Bone marrow (tissue), 2 donors: ENCODE measurements around the gene COL6A3.

ENCODE experiments used
- DNase-seq, 2 donors: peaks; one replicate each; lab custom pipeline; 2025; lab: John Stamatoyannopoulos, UW

Gene COL6A3, protein sequence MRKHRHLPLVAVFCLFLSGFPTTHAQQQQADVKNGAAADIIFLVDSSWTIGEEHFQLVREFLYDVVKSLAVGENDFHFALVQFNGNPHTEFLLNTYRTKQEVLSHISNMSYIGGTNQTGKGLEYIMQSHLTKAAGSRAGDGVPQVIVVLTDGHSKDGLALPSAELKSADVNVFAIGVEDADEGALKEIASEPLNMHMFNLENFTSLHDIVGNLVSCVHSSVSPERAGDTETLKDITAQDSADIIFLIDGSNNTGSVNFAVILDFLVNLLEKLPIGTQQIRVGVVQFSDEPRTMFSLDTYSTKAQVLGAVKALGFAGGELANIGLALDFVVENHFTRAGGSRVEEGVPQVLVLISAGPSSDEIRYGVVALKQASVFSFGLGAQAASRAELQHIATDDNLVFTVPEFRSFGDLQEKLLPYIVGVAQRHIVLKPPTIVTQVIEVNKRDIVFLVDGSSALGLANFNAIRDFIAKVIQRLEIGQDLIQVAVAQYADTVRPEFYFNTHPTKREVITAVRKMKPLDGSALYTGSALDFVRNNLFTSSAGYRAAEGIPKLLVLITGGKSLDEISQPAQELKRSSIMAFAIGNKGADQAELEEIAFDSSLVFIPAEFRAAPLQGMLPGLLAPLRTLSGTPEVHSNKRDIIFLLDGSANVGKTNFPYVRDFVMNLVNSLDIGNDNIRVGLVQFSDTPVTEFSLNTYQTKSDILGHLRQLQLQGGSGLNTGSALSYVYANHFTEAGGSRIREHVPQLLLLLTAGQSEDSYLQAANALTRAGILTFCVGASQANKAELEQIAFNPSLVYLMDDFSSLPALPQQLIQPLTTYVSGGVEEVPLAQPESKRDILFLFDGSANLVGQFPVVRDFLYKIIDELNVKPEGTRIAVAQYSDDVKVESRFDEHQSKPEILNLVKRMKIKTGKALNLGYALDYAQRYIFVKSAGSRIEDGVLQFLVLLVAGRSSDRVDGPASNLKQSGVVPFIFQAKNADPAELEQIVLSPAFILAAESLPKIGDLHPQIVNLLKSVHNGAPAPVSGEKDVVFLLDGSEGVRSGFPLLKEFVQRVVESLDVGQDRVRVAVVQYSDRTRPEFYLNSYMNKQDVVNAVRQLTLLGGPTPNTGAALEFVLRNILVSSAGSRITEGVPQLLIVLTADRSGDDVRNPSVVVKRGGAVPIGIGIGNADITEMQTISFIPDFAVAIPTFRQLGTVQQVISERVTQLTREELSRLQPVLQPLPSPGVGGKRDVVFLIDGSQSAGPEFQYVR (N-terminal part only)

DNA sequence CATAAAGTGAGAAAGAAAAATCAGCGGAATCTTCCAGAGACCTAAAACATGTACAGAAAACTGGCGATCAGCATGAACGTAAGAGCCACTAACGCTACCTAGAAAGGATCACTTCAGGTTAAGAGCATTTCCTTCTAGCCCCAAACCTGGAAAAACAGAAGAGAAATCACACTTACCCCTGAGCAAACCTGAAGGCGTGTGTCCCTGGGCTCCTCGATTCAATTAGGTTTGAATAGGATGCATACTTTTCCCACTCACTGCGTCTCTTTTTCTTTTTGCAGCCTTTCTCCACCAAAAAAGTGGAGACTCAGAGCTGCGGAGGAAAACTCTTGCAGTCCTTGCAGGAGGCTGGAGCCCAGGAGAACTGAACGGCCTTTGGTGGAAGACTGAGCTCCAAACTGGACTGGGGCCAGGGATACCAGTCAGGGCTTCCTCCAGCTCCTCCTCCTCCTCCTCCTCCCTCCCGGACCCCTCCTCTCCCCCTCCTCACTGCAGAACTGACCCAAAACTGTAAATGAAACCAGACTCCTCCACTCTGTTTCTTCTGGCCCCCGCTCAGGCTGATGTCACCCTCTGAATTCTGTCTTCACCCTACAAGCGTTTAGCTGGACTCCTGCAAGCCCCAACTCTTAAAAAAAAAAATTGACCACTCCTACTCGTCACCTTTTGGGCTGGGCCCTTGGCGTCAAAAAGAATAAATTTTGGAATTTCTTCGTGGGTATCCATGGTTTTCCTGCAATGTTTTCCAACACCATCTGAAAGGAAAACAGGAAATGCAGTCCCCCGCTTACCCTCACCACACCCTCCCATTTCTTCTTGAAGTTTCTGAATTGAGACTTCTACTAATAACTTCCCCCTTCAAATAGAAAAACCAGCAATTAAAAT is at the start of gene COL6A3:
TSS of gene COL6A3 (minus strand) at position 388 of the 885 bp plus-strand sequence. CDS start 17,347 bp downstream, outside the sequence.
- DNase-seq = no peak

DNA sequence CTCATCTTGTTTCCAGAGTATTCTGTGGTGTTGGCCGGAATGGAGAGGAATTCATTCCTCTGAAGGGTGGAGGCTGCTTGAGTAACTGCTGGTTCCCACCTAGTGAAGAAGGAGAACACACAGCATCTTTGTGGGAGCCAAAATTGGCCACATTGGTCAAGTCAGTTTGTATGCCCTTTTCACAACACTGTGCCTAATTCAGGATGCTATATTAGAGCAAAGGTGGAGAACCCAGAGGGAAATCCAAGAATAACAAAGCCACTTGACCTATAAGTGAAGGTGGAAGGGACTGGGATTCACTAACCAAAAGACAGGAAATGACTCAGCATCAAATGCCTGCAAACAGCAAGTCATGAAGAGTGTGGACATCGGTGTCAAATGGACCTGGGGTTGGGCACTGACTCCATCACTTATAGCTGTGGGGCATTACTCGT is 45.8 kb upstream of the COL6A3 start:
- DNase-seq = no peak

DNA sequence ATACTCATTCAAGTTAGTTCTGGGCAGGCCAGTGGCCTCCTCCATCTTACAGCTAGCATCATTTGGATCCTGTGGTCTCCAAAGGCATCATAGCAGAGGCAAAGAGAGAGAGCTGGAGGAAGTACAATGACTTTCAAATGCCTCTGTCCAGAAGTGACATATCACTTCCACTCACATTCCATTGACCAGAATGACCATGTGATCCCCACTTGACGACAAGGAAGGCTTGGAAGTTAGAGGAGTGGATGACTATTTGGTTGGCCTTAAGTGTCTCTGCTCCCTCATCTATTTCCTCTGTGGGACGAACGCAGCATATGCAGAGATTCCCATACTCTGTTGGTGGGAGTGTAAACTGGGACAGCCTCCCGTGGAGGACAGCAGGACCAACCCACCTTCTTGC is 45.3 kb upstream of the COL6A3 start:
- DNase-seq = no peak

DNA sequence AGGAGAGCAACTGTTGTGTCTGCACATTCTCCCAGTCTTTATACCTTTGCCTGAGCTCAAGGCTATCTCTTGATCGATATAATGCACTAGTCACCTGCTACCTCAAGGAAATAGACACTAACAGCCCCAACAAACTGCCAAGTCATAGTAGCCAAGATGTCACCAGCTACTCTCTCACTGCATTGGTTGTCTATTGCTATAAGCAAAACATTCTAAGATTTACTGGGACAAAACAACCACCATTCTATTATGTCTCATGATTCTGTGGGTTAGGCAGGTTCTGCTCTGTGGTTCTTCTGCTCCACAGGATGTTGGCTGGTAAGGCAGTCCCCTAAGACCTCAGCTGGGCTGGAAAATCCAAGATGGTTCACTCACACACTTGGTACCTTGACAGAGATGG is 44.6 kb upstream of the COL6A3 start:
- DNase-seq = no peak

DNA sequence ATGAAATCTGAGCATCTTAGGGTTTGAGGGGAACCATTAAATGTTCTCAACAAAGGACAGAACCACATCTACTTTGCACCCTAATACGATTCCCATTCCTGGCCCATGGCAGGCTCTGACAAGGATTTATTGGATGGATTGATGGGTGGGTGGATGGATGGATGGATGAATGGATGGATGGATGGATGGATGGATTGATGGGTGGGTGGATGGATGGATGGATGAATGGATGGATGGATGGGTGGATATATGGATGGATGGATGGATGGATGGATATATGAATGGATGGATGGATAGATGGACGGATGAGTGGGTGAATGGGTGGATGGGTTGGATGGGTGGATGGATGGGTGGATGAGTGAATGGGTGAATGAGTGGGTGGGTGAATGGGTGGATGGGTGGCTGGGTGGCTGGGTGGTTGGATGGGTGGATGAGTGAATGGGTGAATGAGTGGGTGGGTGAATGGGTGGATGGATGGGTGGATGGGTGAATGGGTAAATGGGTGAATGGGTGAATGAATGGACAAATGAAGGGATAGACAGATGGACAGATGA is 43.5 kb upstream of the COL6A3 start:
- DNase-seq = no peak

DNA sequence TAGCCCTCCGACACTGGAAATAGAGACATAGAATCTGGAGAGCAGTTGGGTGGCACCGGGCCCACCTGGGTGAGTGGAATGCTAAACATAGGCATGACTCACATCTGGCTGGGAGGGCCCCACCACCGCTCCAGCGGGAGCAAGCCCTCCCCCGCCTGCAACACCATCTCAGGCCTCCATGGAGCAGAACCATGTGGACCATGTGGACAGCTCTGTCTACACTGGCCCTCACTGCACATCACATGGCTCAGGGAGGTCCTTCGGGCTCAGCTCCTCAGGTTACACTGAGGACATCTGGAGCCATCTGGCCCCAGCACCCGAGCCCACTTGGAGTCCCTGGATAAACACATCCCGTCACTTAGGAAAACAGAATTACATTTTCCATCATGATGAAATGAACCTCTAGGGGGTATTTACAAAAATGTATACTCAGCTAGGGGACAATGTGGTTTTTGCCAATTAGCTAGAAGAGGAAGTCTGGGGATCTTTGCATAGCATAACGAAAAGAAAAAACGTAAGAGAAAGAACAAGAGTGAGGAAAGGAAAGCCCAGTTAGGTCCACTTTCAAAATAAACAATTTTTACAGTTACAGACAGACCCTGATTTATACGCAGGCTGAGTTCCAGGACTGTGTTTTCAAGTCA is 42.4 kb upstream of the COL6A3 start:
- no peak for DNase-seq

DNA sequence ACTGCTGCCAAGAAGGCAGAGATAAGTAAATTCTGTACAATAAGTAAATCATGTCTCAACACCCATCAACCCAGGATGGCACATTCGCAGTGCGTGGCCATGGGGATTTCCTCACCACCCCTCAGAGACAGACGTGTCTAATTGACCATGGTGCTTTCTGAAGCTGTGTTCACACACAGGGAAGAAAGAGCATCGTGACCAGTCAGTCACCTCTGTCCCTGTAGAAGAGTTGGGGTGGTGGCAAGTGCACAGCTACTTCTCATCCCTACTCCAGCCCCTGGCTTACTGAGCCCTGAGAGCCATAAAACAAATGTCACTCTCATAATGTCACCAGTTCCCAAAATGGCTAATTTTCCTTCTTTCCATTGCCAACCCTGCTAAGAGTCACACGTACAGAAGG is 41.8 kb upstream of the COL6A3 start:
- DNase-seq = no peak

DNA sequence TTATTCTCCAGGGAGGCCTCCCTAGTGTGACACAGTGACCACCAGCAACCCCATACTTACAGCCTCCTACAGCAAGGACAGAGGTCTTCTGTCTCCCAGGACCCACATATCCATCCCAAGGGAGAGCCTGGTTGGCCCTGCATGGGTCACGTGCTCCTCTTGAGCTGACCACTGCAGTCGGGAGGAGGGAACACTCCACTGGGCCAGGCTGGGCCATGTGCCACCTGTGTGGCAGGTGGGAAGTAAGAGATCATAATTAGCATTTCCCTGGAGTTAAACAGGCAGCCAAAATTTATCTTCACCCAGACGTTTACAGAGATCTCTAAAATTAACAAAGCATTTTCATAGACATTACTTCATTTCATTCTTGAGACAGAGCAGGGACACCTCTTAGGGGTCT is 39.7 kb upstream of the COL6A3 start:
- no peak for DNase-seq

DNA sequence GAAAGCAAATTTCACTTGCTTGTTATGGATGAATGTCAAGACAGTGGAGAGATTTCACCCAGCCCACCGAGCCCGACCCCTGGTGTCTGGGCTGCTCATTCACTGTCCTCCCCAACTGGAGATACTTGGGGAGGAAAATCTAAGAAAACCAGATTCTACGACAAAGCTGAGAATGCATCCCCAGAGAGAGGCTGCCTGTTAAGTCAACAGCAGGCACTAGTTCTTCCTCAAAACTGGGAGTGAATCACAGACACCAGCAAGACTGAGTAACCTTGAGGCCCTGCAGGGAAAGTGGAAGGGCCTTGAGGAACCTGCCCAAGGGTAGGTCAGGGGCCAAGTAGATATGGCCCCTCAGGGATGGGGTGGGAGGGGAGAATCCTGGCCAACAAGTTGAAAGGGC is 38.9 kb upstream of the COL6A3 start:
- DNase-seq = no peak

DNA sequence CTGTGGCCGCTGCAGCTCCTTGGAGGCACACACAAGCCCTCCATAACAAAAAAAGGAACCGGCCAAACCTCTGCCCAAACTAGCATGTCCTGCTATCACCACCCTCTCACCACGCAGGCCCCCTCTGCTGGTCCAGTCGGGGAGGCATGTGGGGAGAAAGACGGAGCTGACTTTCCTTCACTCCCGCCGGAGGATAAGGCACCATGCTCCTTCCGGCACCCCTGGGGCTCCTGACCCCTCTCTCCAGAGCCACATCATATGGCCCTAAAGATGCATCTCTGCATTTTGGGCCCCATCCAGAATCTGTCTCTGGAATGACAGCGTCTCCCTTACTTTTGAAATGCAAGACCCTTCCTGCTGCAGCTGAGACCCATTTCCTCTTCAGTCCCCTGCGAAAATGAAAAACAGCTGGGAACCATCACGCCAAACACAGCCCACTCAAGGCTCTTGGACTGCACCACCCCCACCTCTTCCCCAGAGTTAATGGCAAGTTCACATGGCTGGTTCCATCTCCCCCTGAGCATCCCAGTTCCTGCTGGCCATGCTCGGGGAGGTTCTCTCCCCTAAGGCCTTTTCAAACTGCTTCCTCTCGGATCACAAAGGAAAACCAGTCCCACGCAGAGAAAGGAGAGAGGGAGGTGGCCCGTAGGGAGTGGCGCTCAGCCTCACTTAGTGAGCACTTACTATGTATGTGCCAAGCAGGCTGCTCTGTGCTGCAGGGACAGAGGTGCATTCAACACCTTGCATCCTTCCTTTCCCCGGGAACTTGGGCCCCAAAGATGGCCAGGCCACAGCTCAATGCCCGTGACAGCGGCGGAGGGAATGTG is 37.9 kb upstream of the COL6A3 start:
- no peak for DNase-seq

DNA sequence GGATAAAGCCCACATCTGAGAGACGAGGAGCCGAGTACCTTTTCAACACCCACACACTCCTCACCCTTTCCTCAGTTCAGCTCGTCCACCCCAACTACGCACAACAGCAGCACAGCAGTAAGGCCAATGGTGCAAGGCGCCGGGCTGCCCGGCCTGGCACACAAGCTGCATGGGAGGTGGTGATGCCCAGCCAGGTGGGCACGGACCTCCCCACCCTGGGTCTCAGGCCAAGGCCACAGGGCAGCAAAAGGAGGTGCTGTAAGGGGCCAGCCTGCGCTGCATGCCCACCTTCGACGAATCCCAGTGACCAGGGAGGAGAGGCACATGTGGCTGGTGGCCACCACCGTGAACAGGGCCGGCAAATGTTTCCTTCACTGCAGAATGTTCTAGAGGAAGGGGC is 36.6 kb upstream of the COL6A3 start:
- no peak for DNase-seq

DNA sequence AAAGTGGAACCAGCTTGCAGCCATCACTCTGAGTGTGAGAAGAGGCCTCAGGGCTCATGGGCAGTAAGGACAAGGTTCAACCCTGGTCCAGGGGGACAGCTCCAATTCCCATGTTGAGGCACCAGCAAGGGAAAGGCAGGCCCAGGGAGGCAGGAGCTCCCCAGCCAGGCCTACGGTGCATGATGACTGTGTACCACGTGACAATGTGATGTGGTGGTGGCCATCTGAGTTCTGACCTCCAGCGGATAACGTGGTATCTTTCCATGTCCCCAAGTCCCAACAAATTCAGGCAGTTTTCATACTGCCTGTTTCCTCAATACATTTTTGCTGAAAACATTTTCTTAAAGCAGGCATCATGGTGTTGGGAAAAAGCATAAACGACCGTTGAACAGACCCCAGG is 36.1 kb upstream of the COL6A3 start:
- DNase-seq = no peak

DNA sequence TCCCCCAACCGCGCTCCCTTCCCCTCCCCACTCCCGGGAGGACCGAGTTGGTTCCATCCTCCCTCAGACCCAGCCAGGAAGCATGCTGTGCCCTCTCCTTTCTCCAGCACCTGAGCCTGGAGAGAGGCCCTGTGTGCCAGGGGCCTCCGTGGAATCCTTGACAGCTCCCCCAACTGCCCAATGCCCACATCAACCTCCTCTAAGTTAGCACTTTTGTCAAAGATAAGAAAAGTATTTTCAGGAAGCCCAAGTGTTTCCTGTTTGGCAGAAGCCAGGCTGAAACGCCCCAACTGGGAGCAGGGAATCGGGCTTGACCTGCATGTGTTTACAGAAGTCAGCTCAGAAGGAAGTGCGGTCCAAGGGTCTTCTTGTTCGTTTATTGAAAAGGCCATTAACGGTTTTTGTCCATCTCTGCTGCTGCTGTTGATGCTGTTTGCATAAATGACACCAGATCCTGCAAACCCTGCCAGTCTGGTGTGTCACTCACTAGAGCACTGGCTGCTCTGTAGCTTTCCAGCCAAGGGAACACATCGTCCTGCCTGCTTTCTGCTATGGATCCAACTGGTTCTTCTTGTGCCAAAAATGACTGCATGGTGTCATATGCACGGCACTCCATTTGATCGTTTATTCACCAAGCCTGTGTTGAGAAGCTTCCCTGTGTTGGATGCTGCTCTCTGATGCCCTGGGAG is 35.4 kb upstream of the COL6A3 start:
- no peak for DNase-seq

DNA sequence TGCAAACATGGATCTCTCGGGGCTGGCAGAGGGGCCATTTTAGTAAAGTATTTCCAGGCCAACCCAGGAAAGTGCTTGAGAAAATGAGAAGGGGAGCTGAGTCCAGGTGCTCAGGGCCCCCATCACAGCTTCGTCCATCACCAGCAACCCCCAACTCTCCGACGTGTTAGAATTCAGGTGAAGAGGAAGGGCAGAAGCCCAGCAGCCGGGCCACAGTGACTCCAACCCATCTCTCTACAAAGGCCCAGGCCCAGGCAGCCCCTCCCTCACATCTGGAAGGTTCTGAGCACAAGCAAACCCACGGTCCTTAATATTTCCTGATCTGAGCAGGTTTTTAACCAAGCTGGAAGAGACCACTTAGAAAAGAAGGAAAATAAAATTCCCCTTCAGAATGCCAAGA is 34.7 kb upstream of the COL6A3 start:
- DNase-seq = no peak

DNA sequence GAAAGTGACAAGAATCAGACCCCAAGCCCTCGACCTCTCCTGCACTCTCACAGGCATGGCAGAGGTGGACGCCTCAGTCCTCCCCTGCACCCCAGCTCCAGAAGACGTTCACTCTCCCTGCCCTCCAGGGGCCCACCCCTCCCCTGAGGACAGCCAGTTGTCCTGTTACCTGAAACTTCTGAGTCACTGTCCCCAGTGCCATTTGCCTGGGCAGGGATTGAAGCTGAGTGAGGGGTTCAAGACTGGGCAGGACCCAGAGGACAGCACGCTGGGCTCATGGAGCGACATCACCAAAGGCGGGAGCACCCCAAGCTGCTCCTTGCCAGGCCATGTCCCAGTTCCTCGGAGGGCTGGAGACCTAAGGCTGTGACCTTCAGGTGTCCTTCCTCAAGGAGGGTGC is 34.2 kb upstream of the COL6A3 start:
- DNase-seq = no peak

DNA sequence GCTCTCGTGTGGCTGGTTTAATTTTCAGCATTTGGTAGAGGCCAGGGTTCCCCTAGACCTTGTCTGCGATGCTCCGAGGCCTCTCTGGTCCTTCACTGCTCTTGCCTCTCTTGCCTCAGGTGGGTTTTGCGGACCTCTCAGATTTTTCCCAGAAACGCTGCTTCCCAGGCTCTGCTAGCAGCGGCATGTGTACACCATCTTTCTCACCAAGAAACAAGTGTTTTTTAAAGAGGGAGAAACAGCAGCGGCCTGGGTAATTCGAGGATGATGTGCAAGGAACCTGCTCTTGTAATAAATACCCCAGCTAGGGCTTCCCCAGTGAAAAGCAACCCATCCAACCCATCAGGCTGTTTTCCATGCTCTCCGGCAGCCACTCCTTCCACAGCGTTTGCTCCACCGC is 33.5 kb upstream of the COL6A3 start:
- DNase-seq = no peak

DNA sequence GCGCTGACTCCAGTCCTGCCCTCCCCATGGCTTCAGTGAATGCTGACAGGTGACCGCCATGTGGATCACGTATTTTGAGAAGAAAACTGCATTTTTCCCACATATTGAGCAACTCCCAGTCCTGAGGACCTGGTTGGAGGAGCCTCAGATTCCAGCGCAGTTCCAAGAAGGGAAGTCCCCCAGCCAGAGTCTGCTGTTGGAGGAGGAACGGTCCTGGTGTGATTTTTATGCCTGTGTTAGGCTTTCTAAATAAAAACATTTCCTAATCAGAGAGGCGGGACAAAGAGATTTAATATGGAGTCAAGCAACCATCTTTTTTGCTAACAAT is 32.3 kb upstream of the COL6A3 start:
- DNase-seq = no peak

DNA sequence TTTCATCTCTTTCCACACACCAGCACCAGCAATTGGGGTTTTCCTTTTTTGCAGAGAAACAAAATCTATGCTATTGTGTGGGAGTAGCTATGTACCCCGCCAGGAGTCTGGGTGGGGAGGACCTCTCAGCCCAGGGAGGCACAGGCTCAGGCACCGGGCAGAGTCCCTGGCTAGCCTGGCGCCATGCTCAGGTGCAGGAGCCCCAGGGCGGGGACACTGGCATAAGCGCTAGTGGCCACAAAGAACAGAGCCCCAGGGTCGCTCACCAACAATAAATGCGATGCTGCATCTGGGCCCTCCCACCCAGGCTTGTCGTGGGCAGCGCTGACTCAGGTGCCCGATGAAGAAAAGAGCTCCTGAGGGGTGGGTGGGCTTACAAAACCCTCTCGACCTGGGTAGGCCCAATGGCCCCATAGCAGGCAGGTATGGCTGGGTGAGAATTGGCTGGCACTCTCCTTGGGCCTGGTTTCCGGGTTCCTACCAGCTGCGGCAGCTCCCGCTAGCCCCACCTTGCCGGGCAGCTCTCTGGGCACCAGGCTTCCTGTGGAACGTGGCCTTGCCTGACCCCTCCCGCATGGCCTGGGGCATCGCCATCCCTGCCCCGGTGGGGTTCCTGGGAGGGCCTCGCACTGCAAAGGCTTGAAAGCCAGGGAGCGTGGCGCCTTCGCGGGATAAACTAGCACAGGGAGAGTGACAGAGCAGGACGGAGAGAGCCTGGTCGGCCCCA is 31.8 kb upstream of the COL6A3 start:
- DNase-seq = no peak

DNA sequence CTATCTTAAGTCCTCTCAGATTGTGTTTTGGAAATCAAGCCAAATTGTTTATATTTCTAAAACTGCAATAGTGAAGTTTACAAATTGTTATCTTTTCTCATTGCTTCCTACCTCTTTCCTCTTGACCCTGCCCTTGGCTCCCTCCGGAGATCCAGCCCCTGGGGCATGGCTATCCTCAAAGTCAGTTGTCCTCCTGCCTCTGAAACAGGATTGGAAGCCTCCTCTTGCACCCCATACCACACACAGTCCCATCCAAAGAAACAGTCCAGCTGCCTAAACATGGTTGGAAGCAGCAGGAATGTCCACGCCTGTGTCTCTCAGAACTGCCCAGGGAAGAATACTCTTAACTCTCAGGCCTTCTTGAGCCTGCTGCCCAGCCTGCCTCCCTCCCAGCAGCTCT is 30.1 kb upstream of the COL6A3 start:
- DNase-seq = no peak
